Esophagus squamous epithelium (tissue), 5 donors: ENCODE results near the gene RIMS4. TPM values are rescaled to one million over a fixed set of nuclear protein-coding genes. Genes with fewer than 3 reads are reported as not detected.
A peak's percentile ranks its signal among the peaks of the same experiment; 100 is the strongest.

Source experiments
- DNase-seq: peaks from one replicate; lab custom pipeline; 2025; lab: John Stamatoyannopoulos, UW
- H3K27ac ChIP-seq, 4 donors: fragments of 200-600 bp; sonication (generic); one replicate each; pipeline ENCODE4 v1.5.1; 2016 to 2019; ENCODE audit warnings: mild to moderate bottlenecking in 1 of 4
- H3K27me3 ChIP-seq, 4 donors: fragments of 200-600 bp; sonication (generic); 1 replicate in 3 of 4; 2 replicates in 1 of 4; pipeline versions ENCODE4 v1.5.1 to v1.6.0; 2017 to 2021; ENCODE audit warnings: antibody characterized with exemption in 1 of 4
- H3K36me3 ChIP-seq, 3 donors: fragments of 200-600 bp; sonication (generic); one replicate each; pipeline ENCODE4 v1.5.1; 2016 to 2019
- H3K4me1 ChIP-seq, 3 donors: fragments of 200-600 bp; sonication (generic); one replicate each; pipeline ENCODE4 v1.5.1; 2017 to 2019
- H3K4me3 ChIP-seq, 4 donors: fragments of 200-600 bp; sonication (generic); 1 replicate in 3 of 4; 2 replicates in 1 of 4; pipeline ENCODE4 v1.5.1; 2016 to 2019; ENCODE audit warnings: mild to moderate bottlenecking in 2 of 4, moderate library complexity in 1 of 4
- H3K9me3 ChIP-seq, 3 donors: fragments of 200-600 bp; sonication (generic); one replicate each; pipeline ENCODE4 v1.5.1; 2016 to 2019
- CTCF ChIP-seq, 6 experiments: fragments of 450-650 bp in 4 of 6; fragments of 200-600 bp in 2 of 6; sonication (generic) in 2 of 6; IDR thresholded peaks; one replicate each; pipeline ENCODE4 v1.5.1; 2016 to 2019; ENCODE audit warnings: antibody characterized with exemption in 6 of 6, mild to moderate bottlenecking in 4 of 6, moderate library complexity in 4 of 6
- POLR2A ChIP-seq, 4 donors: fragments of 450-650 bp; IDR thresholded peaks; one replicate each; pipeline ENCODE4 v1.6.1; 2017; ENCODE audit warnings: antibody characterized with exemption in 4 of 4, mild to moderate bottlenecking in 4 of 4, moderate library complexity in 3 of 4
- WGBS, 2 donors: methylation state at CpG; one replicate each; pipeline ENCODE4 v1.1.5; 2018; 5-methylcytosine and 5-hydroxymethylcytosine counted together
- intact Hi-C: fragments of 100-400 bp; cut with DNase I; formaldehyde crosslinking; loops from one replicate; pipeline ENCODE4 v1.15.0; 2022
- total RNA-seq, 4 donors: library from RNA; depleted of rRNA; stranded (reverse); fragments of >200 nt; gene quantifications; one replicate each; pipeline ENCODE4 v1.1.0, GENCODE V29; 2016
- donor health status: DM: yes; HTN: yes; CAD: no.

RIMS4 gene
- total RNA-seq, 4 donors from 2014 or later = 0.32 to 1.7 TPM; not detected in 2

- peak overlapping the region in 2 of 4 donors; percentile 14 to 39 for H3K27ac ChIP-seq
- TF ChIP-seq CTCF (IDR thresholded peaks at IDR 0.05) (no peak), POLR2A (IDR thresholded peaks at IDR 0.05) (no peak)
- no peaks in the 10 kb centered on the region for H3K9me3 ChIP-seq
- H3K4me3 ChIP-seq = no peak overlapping the region
- H3K27me3 ChIP-seq = no peaks in the 10 kb centered on the region
- no peak for DNase-seq
- 80 to 96% methylated on average over 2 of the region's 2 CpGs for WGBS, 2 donors
- intact Hi-C loops = no loop called here
- H3K36me3 ChIP-seq = no peaks in the 10 kb centered on the region
- peaks cover 16 to 43% (median 18%) of the 10 kb centered on the region in 3 donors for H3K4me1 ChIP-seq
Measured at GRCh38 chr20:44722990-44723389, 87.4 kb downstream of the RIMS4 start.

- Histone ChIP-seq H3K9me3 (no peaks in the 10 kb centered on the region), H3K36me3 (no peaks in the 10 kb centered on the region), H3K27ac (peak overlapping the region in 2 of 4 donors; percentile 70 to 85), H3K4me1 (peaks cover 27 to 56% (median 28%) of the 10 kb centered on the region in 3 donors), H3K4me3 (no peak overlapping the region), H3K27me3 (no peaks in the 10 kb centered on the region)
- TF ChIP-seq POLR2A (IDR thresholded peaks at IDR 0.05) = no peak
- TF ChIP-seq CTCF (IDR thresholded peaks at IDR 0.05) = no peak
- intact Hi-C loops = no loop called here
- WGBS, 2 donors = 85 to 100% methylated on average over 1 of the region's 1 CpG
- DNase-seq = no peak
Measured at GRCh38 chr20:44721785-44722054, 88.6 kb downstream of the RIMS4 start.

GRCh38 chr20:44720997-44721784, 89.2 kb downstream of the RIMS4 start:
- no peak for TF ChIP-seq CTCF (IDR thresholded peaks at IDR 0.05)
- no peak for TF ChIP-seq POLR2A (IDR thresholded peaks at IDR 0.05)
- 19 to 29% methylated on average over 10 to 11 of the region's 11 CpGs for WGBS, 2 donors
- H3K9me3 ChIP-seq = no peaks in the 10 kb centered on the region

GRCh38 chr20:44720621-44720996, 89.7 kb downstream of the RIMS4 start:
- intact Hi-C loops = no loop called here
- 25 to 30% methylated on average over 1 to 7 of the region's 7 CpGs for WGBS, 2 donors
- Histone ChIP-seq H3K4me1 (peaks cover 35 to 67% (median 38%) of the 10 kb centered on the region in 3 donors), H3K4me3 (no peak overlapping the region), H3K9me3 (no peaks in the 10 kb centered on the region), H3K27ac (peak overlapping the region; percentile 43 to 91 (median 80)), H3K27me3 (no peaks in the 10 kb centered on the region), H3K36me3 (no peaks in the 10 kb centered on the region)
- TF ChIP-seq CTCF (IDR thresholded peaks at IDR 0.05) = no peak
- no peak for TF ChIP-seq POLR2A (IDR thresholded peaks at IDR 0.05)
- no peak for DNase-seq

More at GRCh38 chr20:44720997-44721784, 89.2 kb downstream of the RIMS4 start:
- H3K27ac ChIP-seq = peak overlapping the region; percentile 43 to 91 (median 80)
- DNase-seq = no peak
- H3K4me1 ChIP-seq = peaks cover 32 to 61% (median 32%) of the 10 kb centered on the region in 3 donors
- no peaks in the 10 kb centered on the region for H3K27me3 ChIP-seq
- H3K4me3 ChIP-seq = no peak overlapping the region
- intact Hi-C loops = no loop called here
- H3K36me3 ChIP-seq = no peaks in the 10 kb centered on the region

- Histone ChIP-seq H3K27me3 (no peaks in the 10 kb centered on the region), H3K4me1 (peaks cover 43 to 74% (median 46%) of the 10 kb centered on the region in 3 donors), H3K36me3 (no peaks in the 10 kb centered on the region), H3K9me3 (no peaks in the 10 kb centered on the region), H3K27ac (peak overlapping the region; percentile 43 to 91 (median 80)), H3K4me3 (no peak overlapping the region)
- TF ChIP-seq POLR2A (IDR thresholded peaks at IDR 0.05) = no peak
- TF ChIP-seq CTCF (IDR thresholded peaks at IDR 0.05) = no peak
- no peak for DNase-seq
- intact Hi-C loops = no loop called here
- WGBS, 2 donors = 94 to 98% methylated on average over 5 to 16 of the region's 19 CpGs
Measured at GRCh38 chr20:44719841-44720240, 90.5 kb downstream of the RIMS4 start.
